Measurements from ENCODE around the gene NPBWR2.

The NPBWR2 gene

DNA sequence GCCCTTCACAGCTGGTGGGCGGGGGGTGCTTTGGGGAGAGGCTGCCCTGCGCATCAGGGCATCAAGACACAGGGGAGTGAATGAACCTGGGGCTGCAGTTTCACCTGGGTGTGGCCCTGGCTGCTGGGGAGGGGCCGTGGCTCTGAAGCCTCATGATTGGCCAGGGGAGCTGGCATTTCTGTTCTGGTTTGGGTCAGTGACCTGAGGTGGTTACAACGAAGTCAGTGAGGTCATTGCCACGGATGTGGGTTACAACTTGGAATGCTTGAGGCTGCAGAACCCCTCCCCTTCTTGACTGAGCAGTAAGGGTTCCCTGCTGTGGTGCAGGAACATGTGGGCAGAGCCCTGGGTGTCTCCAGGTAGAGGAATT, 41.4 kb downstream of the NPBWR2 start:
- DNase-seq (ENCODE audit: low read depth) = no peak
- H3K4me3 ChIP-seq (ENCODE audit: low read depth, low read length) = no peak overlapping the region

- DNase-seq (ENCODE audit: low read depth) = no peak
- H3K4me3 ChIP-seq (ENCODE audit: low read depth, low read length) = no peak overlapping the region
Observed at GRCh38 chr20:64065062-64065973, 42.0 kb downstream of the NPBWR2 start.

DNA sequence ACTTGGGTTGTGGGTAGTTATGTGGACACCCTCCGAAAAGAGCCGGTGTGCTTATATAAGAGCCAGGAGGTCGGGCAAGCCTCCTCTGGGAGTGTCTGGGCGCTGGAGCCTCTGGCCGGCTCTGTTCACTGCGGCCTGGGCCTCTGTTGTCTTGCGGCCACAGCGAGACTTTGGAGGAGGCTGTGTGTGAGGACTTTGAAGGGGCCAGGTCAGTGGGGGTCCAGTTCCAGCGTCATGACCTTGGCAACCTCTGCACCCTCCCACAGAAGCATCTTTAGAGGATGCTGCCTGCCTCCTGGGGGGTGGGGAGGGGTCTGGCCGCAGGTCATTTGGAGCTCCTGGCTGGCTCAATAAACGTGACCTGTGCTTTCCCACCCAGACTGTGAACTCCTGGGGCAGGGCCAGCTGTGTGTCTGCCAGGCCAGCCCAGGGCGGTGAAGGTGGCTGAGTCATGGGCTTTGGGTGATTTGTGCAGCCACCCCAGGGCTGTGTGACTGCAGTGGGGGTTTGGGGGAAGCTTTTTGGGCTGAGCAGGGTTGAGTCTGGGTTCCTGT, 43.1 kb downstream of the NPBWR2 start:
- DNase-seq (ENCODE audit: low read depth) = no peak
- peak overlapping the region; percentile 89 for H3K4me3 ChIP-seq (ENCODE audit: low read depth, low read length)

- peak overlapping the region; percentile 89 for H3K4me3 ChIP-seq (ENCODE audit: low read depth, low read length)
- DNase-seq (ENCODE audit: low read depth) = no peak
Observed at GRCh38 chr20:64063389-64064144, 43.8 kb downstream of the NPBWR2 start.

GRCh38 chr20:64062596-64063388, 44.6 kb downstream of the NPBWR2 start, which contains the start of gene TCEA2:
TSS of gene TCEA2 (plus strand) at chr20:64063198. CDS start at chr20:64063313, 115 bp downstream.
- peak; percentile 84 for DNase-seq (ENCODE audit: low read depth)
- peak within 1 kb of the TSS; percentile 89 for H3K4me3 ChIP-seq (ENCODE audit: low read depth, low read length)

- H3K4me3 ChIP-seq (ENCODE audit: low read depth, low read length) = peak overlapping the region; percentile 89
- DNase-seq (ENCODE audit: low read depth) = no peak
Observed at GRCh38 chr20:64062276-64062595, 45.1 kb downstream of the NPBWR2 start.

GRCh38 chr20:64058536-64058935, 48.8 kb downstream of the NPBWR2 start:
- H3K4me3 ChIP-seq (ENCODE audit: low read depth, low read length) = no peak overlapping the region
- DNase-seq (ENCODE audit: low read depth) = no peak

- DNase-seq (ENCODE audit: low read depth) = no peak
- H3K4me3 ChIP-seq (ENCODE audit: low read depth, low read length) = no peak overlapping the region
Observed at GRCh38 chr20:64057628-64058498, 49.5 kb downstream of the NPBWR2 start.

DNA sequence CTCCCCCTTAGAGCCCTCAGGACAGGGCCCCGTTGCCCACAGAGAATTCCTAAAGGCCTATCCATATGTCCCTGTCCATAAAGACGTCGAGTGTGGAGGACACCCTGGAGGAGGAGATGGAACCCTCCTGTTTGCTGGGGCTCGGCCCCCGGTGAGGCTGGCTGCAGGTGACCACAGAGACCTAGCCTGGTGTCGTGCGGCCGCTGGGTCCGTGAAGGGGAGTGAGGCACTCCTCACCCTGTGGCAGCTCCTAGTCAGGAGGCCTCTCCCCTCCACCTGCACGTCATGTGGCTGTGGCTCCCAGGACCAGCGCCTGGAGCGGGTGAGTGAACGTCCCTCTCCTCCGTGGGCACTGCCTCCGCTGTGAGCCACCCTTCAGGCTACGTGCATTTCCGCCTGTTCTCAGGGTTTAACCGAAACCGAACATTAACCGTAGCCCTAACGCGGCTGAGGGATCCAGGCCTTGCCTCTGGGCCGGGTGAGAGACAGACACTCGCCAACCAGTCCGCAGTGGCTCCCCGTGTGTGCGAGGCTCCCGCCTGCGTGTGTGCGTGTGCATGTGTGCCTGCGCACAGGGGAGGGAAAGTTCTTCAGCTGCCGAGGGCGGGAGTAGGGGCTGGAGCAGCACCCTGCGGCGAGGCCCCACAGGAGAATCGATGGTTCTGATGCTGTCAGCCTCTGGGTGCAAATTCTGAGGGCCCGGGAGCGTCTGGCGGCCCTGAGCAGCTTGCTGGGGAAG, 50.3 kb downstream of the NPBWR2 start:
- no peak overlapping the region for H3K4me3 ChIP-seq (ENCODE audit: low read depth, low read length)
- no peak for DNase-seq (ENCODE audit: low read depth)

- no peak for DNase-seq (ENCODE audit: low read depth)
- no peak overlapping the region for H3K4me3 ChIP-seq (ENCODE audit: low read depth, low read length)
Observed at GRCh38 chr20:64056639-64056888, 50.8 kb downstream of the NPBWR2 start.

DNA sequence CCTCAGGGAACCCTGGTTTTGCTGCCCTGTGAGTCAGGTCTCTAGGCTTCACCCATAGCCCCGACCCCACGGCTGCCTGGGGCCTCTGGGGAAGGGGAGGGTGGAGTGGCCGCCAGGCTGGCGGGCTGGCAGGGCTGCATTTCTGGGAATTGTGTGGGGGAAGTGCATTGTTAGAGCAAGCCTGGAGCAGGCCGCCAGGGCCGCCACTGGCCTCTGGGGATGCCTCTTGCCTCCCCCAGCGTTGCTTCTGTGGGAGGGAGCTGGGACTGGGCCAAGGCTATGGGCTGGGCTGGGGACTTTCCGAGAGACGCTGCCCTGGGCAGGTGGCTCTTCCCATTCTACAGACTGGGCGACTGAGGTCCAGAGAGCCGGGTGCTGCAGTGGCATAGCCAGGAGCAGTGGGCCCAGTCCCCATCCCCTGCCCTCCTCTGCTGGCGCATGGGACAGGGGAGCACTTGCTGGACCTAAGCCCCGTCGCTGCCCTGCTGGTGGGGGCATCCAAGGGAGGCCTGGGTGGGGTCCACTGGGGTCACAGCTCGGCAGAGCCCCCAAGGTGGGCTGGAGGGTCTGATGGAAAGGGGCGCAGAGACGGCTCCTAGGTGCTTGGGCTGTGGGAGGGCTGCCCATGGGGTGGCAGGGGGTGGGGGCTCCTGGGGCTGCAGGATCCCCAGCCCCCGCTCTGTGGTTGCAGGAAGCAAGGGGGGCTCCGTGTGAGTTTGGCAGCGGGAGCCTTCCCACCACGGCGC, 51.3 kb downstream of the NPBWR2 start:
- no peak for DNase-seq (ENCODE audit: low read depth)
- H3K4me3 ChIP-seq (ENCODE audit: low read depth, low read length) = no peak overlapping the region

GRCh38 chr20:64055396-64055892, 51.9 kb downstream of the NPBWR2 start:
- no peak for DNase-seq (ENCODE audit: low read depth)
- no peak overlapping the region for H3K4me3 ChIP-seq (ENCODE audit: low read depth, low read length)

DNA sequence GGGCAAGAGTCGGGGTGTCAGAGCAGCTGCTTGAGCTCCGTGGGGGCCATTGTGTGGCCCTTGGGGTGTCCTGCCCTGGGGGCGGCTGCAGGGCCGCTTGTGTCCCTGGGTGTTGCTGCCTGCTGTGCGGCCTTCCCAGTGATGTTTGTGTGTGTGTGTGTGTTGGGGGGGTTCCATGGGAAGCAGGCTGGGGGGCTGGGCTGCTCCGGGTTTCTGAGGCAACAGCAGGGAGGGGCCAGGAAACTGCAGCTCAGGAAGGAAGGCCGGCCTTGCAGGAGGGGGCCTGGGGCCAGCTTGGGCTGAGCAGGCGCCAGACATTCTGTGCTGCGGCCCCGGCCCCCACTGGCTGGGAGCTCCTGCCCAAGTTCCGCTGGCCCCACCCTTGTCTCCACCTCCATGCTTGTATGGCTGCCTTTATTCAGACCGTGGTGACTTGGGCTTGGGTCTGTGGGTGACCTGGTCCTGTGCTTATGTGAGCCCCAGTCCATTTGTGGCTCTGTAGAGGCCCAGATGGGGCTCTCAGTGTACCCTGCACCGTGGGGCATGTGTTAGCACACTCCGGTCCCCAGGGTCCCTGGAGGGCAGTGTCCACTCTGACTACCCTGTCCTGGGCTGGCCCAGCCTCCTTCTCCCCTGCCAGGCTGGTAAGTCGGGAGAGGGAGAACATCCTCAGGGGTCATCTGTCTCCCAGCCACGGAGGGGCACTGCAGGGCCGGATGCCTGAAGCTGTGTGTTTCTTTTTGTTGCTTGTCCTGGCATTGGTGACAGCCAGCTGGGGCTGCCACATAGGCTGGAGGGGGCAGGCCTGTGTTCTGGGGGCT, 53.3 kb downstream of the NPBWR2 start:
- no peak for DNase-seq (ENCODE audit: low read depth)
- H3K4me3 ChIP-seq (ENCODE audit: low read depth, low read length) = no peak overlapping the region
